HepG2 (cell line): ENCODE measurements around the gene TMEM154.

ENCODE experiments used
- CEBPZ ChIP-seq: IDR thresholded peaks from 2 replicates; pipeline ENCODE4 v1.6.1; 2012; ENCODE audit warnings: low read length, improper control_type of control experiment
- KLF9 ChIP-seq: IDR thresholded peaks from 2 replicates; pipeline ENCODE4 v1.6.1; 2016; ENCODE audit warnings: low read depth
- MXD1 ChIP-seq: sonication (generic); formaldehyde crosslinking; IDR thresholded peaks from 2 replicates; pipeline ENCODE4 v1.4.0; 2020; ENCODE audit warnings: mild to moderate bottlenecking, missing genetic modification reagents

GRCh38 chr4:152729466-152729865 lies 49.7 kb upstream of the TMEM154 start:
- no peak for TF ChIP-seq KLF9
- no peak for TF ChIP-seq MXD1
- TF ChIP-seq CEBPZ = no peak
